ENCODE data around the gene BCAS3. TPM values are rescaled to one million over a fixed set of nuclear protein-coding genes. Genes with fewer than 3 reads are reported as not detected.

Gene BCAS3
- total RNA-seq, 1 donor = 23.7 TPM

DNA sequence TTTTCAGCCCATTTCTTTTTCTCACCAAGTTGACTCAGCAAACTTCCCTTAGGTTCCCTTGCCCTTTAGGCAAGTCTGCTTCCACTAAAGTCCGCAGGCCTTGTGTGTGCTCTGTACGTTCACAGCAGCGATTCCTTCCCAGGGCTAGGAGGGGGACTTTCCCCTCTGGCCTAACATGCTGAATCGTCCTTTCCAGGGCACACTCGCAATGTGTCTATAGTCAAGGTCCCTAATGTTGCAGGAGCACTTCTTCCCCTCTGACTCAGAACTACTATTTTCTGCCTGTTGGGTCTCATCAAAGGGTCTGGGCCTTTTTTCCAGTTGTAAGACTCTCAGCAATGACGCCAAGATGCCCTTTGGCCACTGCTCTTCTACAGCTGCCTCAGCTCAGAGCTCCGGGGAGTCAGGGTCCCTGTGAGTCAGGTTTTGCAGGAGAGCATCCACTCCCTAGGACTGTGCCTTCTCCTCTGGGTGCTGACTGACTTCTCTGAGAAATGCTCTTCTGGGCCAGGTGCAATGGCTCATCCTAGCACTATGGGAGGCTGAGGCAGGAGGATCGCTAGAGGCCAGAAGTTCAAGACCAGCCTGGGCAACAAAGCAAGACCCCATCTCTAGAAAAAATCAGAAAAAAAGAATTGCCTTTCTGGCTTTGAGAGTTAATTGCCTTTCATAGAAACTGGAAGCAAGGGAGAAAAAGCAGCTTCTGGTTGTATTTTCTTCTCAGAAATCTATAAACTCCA lies 657.6 kb downstream of the BCAS3 start:
- no peak overlapping the region for H3K4me3 ChIP-seq (ENCODE audit: low read depth, low read length)
- TF ChIP-seq, protein P1, sequence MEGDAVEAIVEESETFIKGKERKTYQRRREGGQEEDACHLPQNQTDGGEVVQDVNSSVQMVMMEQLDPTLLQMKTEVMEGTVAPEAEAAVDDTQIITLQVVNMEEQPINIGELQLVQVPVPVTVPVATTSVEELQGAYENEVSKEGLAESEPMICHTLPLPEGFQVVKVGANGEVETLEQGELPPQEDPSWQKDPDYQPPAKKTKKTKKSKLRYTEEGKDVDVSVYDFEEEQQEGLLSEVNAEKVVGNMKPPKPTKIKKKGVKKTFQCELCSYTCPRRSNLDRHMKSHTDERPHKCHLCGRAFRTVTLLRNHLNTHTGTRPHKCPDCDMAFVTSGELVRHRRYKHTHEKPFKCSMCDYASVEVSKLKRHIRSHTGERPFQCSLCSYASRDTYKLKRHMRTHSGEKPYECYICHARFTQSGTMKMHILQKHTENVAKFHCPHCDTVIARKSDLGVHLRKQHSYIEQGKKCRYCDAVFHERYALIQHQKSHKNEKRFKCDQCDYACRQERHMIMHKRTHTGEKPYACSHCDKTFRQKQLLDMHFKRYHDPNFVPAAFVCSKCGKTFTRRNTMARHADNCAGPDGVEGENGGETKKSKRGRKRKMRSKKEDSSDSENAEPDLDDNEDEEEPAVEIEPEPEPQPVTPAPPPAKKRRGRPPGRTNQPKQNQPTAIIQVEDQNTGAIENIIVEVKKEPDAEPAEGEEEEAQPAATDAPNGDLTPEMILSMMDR (IDR thresholded peaks at IDR 0.05; ENCODE audit: insufficient read depth, low read depth, low read length) = no peak
- no peak for DNase-seq (ENCODE audit: low read depth)

DNA sequence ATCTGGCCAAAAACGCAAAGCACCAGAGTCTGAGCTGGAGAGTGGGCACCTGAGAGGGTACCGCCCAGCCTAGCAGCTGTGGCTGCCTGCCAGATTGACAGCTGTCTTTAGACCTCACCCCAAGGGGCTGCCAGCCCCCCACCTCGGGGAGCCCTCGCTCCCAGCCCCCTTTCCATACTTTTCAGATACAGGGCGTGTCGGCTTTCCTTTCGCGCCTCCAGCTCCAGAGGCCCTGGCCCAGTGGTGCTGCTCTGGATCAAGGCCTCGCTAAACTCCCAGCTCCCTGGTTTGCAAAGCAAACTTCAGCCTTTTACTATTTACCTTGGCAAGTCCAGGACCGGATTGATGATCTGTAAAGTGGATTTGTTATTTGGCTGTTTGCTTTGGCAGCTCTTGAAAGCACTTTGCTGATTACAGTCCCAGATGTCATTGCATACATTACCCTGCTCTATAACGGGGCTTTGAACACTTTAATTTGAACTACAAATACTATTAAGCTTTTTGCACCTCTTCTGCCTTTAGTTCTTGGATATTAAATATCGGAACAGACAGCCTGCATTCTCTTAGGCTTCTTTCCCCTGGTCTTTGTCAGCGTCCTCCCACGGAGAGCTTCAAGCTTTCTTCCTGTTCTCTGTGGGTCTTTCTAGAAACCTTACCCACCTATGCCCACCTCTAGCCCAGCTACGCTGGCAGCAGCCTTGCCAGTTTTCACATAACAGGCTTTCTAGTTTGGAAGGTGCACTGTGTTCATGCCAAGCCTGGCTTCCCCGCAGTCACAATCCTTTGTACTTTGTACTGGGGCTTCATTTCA lies 658.4 kb downstream of the BCAS3 start:
- TF ChIP-seq, protein P1 (IDR thresholded peaks at IDR 0.05; ENCODE audit: insufficient read depth, low read depth, low read length) = no peak
- DNase-seq (ENCODE audit: low read depth) = no peak
- no peak overlapping the region for H3K4me3 ChIP-seq (ENCODE audit: low read depth, low read length)

DNA sequence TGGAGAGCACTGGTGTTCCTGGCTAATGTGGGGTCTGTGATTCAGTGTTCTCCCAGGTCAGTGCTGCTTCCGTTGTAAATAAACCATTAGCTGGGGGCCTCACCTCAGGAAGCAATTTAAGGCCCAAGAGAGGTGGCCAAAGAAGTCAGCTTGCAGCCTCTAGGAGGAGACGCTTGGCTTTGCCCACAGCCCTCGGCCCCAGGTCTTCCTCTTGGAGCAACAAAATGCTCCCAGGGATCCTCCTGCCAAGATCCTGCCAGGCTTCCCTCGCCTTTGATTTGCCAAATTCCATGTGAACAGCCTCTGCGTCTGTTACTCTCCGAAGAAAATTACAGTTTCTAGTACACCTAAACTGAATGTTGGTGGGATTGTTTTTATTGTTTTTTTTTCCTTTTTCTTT lies 659.6 kb downstream of the BCAS3 start:
- DNase-seq (ENCODE audit: low read depth) = no peak
- TF ChIP-seq, protein P1 (IDR thresholded peaks at IDR 0.05; ENCODE audit: insufficient read depth, low read depth, low read length) = no peak
- H3K4me3 ChIP-seq (ENCODE audit: low read depth, low read length) = no peak overlapping the region

DNA sequence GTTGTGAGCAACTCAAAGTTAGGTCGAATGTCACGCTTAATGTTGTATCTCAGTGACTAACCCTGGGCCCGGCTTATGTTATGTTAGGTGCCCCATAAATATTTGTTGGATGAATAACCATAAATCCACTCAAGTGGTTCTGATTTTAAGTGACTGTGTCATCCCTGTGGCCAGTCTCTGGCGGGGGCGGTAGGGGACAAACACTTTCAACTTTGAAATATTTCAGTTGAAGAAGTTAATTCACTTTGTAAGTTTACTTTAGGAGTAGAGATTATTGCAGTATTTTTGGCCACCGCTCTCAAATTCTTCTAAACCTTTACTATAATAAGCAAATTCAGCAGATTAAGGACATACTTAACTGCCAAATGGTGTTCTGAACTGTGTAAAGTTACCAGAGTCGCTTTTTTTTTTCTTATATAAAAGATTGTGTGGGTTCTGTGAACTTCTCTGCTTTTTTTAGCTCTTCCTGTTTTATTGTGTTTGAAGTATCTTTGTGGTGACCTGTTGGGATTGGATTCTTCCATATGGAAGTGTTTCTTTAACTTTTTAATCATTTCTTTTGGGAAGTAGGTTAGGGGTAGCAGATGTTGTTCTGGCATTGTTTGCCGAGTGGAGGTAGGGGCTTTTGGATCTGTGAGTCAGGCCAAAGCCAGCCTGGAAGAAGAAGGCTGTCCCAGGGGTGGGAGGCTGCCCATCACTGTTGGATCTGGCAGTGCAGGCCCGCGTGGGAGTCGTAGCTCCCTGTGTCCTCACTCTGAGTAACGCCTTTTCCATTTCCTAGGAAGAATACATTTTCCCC lies 660.5 kb downstream of the BCAS3 start:
- TF ChIP-seq, protein P1 (IDR thresholded peaks at IDR 0.05; ENCODE audit: insufficient read depth, low read depth, low read length) = no peak
- no peak overlapping the region for H3K4me3 ChIP-seq (ENCODE audit: low read depth, low read length)
- DNase-seq (ENCODE audit: low read depth) = peak; percentile 80

DNA sequence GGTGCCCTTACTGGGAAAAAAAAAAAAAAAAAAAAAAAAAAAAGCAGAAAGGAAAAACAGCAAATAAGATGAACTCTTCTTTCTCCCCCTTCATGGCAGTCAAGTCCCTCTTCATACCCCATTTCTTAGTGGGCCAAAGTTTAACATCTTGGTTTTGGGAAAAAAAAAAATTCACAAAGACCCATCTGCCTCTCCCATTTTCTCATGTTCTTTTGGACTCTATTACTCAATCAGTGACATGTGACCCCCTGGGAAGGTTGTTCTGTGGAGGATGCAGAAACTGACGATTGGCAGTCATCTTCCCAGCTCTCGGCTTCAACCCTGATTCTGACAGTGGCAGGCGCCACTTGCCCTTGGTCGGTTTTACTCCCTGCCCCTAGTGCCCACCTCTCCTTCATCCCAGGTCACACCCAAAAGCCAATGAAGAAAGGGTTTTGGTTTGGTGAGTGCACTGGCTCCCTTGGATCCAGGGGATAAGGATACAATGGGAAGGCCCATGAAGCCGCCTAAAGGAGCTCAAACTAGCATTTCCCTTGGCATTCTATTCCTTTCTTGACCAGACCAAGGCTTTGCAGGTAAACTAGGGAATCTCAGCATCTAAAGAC lies 661.3 kb downstream of the BCAS3 start:
- peak; percentile 55 for DNase-seq (ENCODE audit: low read depth)
- H3K4me3 ChIP-seq (ENCODE audit: low read depth, low read length) = no peak overlapping the region
- TF ChIP-seq, protein P1 (IDR thresholded peaks at IDR 0.05; ENCODE audit: insufficient read depth, low read depth, low read length) = no peak
